Natural killer cell (primary cell): ENCODE data around the gene CLECL1. TPM values are rescaled to one million over a fixed set of nuclear protein-coding genes. Genes with fewer than 3 reads are reported as not detected.
"Not testable (repeated sequence)": the region's sequence is repeated elsewhere in the genome, so short reads cannot be mapped to it uniquely, and the experiment has no call there.

Experiments
- ATAC-seq, 3 donors: fragments of 150-1000 bp in 2 of 3; fragments of 200-7000 bp in 1 of 3; cut with Tn5 transposase; 1 replicate in 1 of 3; 2 replicates in 2 of 3; pipeline ENCODE4 v1.10.0; 2021; ENCODE audit warnings: mild to moderate bottlenecking in 2 of 3, moderate library complexity in 2 of 3
- DNase-seq, 2 donors: peaks; one replicate each; pipeline versions ENCODE4 v3.0.0 to v3.0.0-alpha.2; 2013 to 2021; ENCODE audit warnings: mixed read lengths in 1 of 2
- H3K27ac ChIP-seq: one replicate; pipeline ENCODE4 v1.5.1; 2013; ENCODE audit warnings: mild to moderate bottlenecking, low read length
- H3K27me3 ChIP-seq: one replicate; pipeline ENCODE4 v1.6.1; 2013; ENCODE audit warnings: low read length; ENCODE audit not compliant: control insufficient read depth, insufficient read depth
- H3K36me3 ChIP-seq: one replicate; pipeline ENCODE4 v1.6.1; 2013; ENCODE audit warnings: low read length; ENCODE audit not compliant: control insufficient read depth, insufficient read depth
- H3K4me1 ChIP-seq: one replicate; pipeline ENCODE4 v1.6.1; 2013; ENCODE audit warnings: low read length; ENCODE audit not compliant: control insufficient read depth, insufficient read depth
- H3K4me3 ChIP-seq: one replicate; pipeline ENCODE4 v1.5.1; 2013; ENCODE audit warnings: low read length
- H3K9me3 ChIP-seq: one replicate; pipeline ENCODE4 v1.6.1; 2013; ENCODE audit warnings: low read length; ENCODE audit not compliant: control insufficient read depth, insufficient read depth
- H3K27ac Mint-ChIP-seq, 2 donors: one replicate each; pipeline ENCODE4 v1.8.0; 2022; ENCODE audit warnings: mild to moderate bottlenecking in 2 of 2, mixed read lengths in 2 of 2, moderate library complexity in 1 of 2
- H3K27me3 Mint-ChIP-seq, 2 donors: one replicate each; pipeline ENCODE4 v1.8.0; 2022; ENCODE audit warnings: low read depth in 2 of 2, mixed read lengths in 2 of 2
- H3K36me3 Mint-ChIP-seq: one replicate; pipeline ENCODE4 v1.8.0; 2022; ENCODE audit warnings: mixed read lengths
- H3K4me1 Mint-ChIP-seq, 2 donors: one replicate each; pipeline ENCODE4 v1.8.0; 2022; ENCODE audit warnings: mixed read lengths in 2 of 2
- H3K4me3 Mint-ChIP-seq: one replicate; pipeline ENCODE4 v1.8.0; 2022; ENCODE audit warnings: mild to moderate bottlenecking, moderate library complexity, mixed read lengths
- H3K9me3 Mint-ChIP-seq, 2 donors: one replicate each; pipeline ENCODE4 v1.8.0; 2022; ENCODE audit warnings: mixed read lengths in 2 of 2
- CTCF ChIP-seq: fragments of 200-600 bp; IDR thresholded peaks from one replicate; pipeline ENCODE4 v1.8.0; 2022; ENCODE audit warnings: antibody characterized with exemption
- WGBS: methylation state at CpG from one replicate; pipeline ENCODE4 v1.1.7; 2013; ENCODE audit warnings: missing lambda C conversion rate; ENCODE audit not compliant: insufficient coverage; 5-methylcytosine and 5-hydroxymethylcytosine counted together
- intact Hi-C: fragments of 100-400 bp; cut with micrococcal nuclease; formaldehyde crosslinking; loops from one replicate; pipeline ENCODE4 v1.14.2; 2022
- total RNA-seq, 4 donors: library from RNA; stranded (reverse); fragments of 120-200 nt in 1 of 4; gene quantifications; one replicate each; pipeline versions ENCODE4 v1.2.3 to v1.2.4, GENCODE V29; 2013 to 2022

The CLECL1 gene
- total RNA-seq, 3 donors from 2014 or later (not counting 1 experiment from before 2014, with no cell fraction given) = 0.64 to 1.5 (median 0.72) TPM

GRCh38 chr12:9740106-9740750 lies 7.3 kb upstream of the CLECL1 start:
- peak overlapping the region; percentile 43 for H3K27ac ChIP-seq
- WGBS = 86% methylated on average over 6 of the region's 7 CpGs
- no peaks in the 10 kb centered on the region for H3K36me3 Mint-ChIP-seq
- peak overlapping the region; percentile 85 for H3K4me3 Mint-ChIP-seq
- intact Hi-C loops = no loop called here
- no peaks in the 10 kb centered on the region for H3K9me3 Mint-ChIP-seq
- peak overlapping the region; percentile 80 to 81 for H3K27ac Mint-ChIP-seq
- no peaks in the 10 kb centered on the region for H3K9me3 ChIP-seq
- H3K4me3 ChIP-seq = no peak overlapping the region
- no peaks in the 10 kb centered on the region for H3K36me3 ChIP-seq
- no peak for TF ChIP-seq CTCF
- H3K27me3 Mint-ChIP-seq = no peaks in the 10 kb centered on the region
- H3K4me1 ChIP-seq = peaks cover 32% of the 10 kb centered on the region
- DNase-seq (peak in 1 of 2 donors; percentile 65), ATAC-seq (peak in 1 of 3 donors; percentile 29)
- peaks cover 53 to 55% of the 10 kb centered on the region in 2 donors for H3K4me1 Mint-ChIP-seq
- H3K27me3 ChIP-seq = no peaks in the 10 kb centered on the region

GRCh38 chr12:9739404-9740105 lies 6.7 kb upstream of the CLECL1 start:
- H3K27me3 ChIP-seq, ATAC-seq, DNase-seq, H3K4me3 ChIP-seq, H3K36me3 ChIP-seq, H3K27me3 Mint-ChIP-seq, intact Hi-C loops, H3K36me3 Mint-ChIP-seq, H3K9me3 ChIP-seq, H3K9me3 Mint-ChIP-seq: not testable (repeated sequence)
- Mint-ChIP-seq H3K4me1 (peaks cover 53 to 55% of the 10 kb centered on the region in 2 donors), H3K27ac (peak overlapping the region; percentile 80 to 81), H3K4me3 (peak overlapping the region; percentile 85)
- H3K4me1 ChIP-seq = peaks cover 32% of the 10 kb centered on the region
- H3K27ac ChIP-seq = peak overlapping the region; percentile 43
- WGBS = 86% methylated on average over 54 of the region's 54 CpGs

GRCh38 chr12:9738905-9739304 lies 6.0 kb upstream of the CLECL1 start:
- H3K4me1 Mint-ChIP-seq = peaks cover 53 to 55% of the 10 kb centered on the region in 2 donors
- DNase-seq, H3K9me3 ChIP-seq, H3K4me3 ChIP-seq, intact Hi-C loops, H3K4me3 Mint-ChIP-seq, H3K27ac ChIP-seq, H3K27me3 ChIP-seq, H3K9me3 Mint-ChIP-seq, H3K27me3 Mint-ChIP-seq, H3K36me3 Mint-ChIP-seq, H3K36me3 ChIP-seq, ATAC-seq: not testable (repeated sequence)
- H3K27ac Mint-ChIP-seq = peak overlapping the region; percentile 45 to 81
- peaks cover 32% of the 10 kb centered on the region for H3K4me1 ChIP-seq
- 87% methylated on average over 14 of the region's 14 CpGs for whole genome bisulfite sequencing

- H3K4me1 ChIP-seq = peaks cover 19% of the 10 kb centered on the region
- DNase-seq = peak in 1 of 2 donors; percentile 50
- H3K36me3 ChIP-seq = no peaks in the 10 kb centered on the region
- Mint-ChIP-seq H3K4me1 (peaks cover 36 to 49% of the 10 kb centered on the region in 2 donors), H3K9me3 (no peaks in the 10 kb centered on the region), H3K36me3 (no peaks in the 10 kb centered on the region), H3K27me3 (no peaks in the 10 kb centered on the region), H3K4me3 (peak overlapping the region; percentile 49), H3K27ac (peak overlapping the region; percentile 53 to 81)
- ATAC-seq = no peak
- no peaks in the 10 kb centered on the region for H3K9me3 ChIP-seq
- H3K27ac ChIP-seq = peak overlapping the region; percentile 60
- 73% methylated on average over 2 of the region's 3 CpGs for WGBS
- intact Hi-C loops = no loop called here
- TF ChIP-seq CTCF = no peak
- no peaks in the 10 kb centered on the region for H3K27me3 ChIP-seq
- no peak overlapping the region for H3K4me3 ChIP-seq
Measured at GRCh38 chr12:9736936-9737705, 4.2 kb upstream of the CLECL1 start.
